OCI-LY1 (cell line): ENCODE data around the gene XCR1.

Experiments
- EZH2 ChIP-seq: fragments of 200-600 bp; sonication (generic), shearing (Covaris generic); IDR thresholded peaks from 2 replicates; pipeline ENCODE4 v1.8.0; 2017; ENCODE audit warnings: borderline replicate concordance, mixed run types, mild to moderate bottlenecking, antibody characterized with exemption, low read length, moderate library complexity, mixed read lengths
- TF ChIP-seq, protein P1 (sequence below): fragments of 200-600 bp; sonication (generic), shearing (Covaris generic); IDR thresholded peaks from 2 replicates; pipeline ENCODE4 v1.5.1; 2017; ENCODE audit warnings: mild to moderate bottlenecking, antibody characterized with exemption, low read length, moderate library complexity, mixed read lengths

DNA sequence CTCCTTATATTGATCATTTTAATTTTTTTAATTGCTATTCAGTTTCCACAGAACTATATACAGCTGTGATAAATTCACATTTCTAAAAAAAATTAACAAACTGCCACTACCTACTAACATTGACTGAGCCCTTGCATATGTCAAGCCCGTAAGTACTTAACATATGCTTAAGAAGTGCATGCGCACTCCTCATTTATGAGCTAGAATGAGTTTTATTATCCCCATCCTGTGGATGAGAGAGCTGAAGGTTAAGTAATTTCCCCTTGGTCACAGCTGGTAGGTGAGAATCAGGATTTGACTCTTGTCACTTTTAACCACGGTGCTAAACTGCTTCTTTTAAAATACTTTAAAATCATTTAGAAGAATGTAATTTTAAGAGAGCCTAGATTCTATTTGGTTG, 58.2 kb downstream of the XCR1 start:
- TF ChIP-seq, protein P1, sequence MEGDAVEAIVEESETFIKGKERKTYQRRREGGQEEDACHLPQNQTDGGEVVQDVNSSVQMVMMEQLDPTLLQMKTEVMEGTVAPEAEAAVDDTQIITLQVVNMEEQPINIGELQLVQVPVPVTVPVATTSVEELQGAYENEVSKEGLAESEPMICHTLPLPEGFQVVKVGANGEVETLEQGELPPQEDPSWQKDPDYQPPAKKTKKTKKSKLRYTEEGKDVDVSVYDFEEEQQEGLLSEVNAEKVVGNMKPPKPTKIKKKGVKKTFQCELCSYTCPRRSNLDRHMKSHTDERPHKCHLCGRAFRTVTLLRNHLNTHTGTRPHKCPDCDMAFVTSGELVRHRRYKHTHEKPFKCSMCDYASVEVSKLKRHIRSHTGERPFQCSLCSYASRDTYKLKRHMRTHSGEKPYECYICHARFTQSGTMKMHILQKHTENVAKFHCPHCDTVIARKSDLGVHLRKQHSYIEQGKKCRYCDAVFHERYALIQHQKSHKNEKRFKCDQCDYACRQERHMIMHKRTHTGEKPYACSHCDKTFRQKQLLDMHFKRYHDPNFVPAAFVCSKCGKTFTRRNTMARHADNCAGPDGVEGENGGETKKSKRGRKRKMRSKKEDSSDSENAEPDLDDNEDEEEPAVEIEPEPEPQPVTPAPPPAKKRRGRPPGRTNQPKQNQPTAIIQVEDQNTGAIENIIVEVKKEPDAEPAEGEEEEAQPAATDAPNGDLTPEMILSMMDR = no peak
- no peak for TF ChIP-seq EZH2
